ENCODE data around the gene SERGEF.

Gene SERGEF

DNA sequence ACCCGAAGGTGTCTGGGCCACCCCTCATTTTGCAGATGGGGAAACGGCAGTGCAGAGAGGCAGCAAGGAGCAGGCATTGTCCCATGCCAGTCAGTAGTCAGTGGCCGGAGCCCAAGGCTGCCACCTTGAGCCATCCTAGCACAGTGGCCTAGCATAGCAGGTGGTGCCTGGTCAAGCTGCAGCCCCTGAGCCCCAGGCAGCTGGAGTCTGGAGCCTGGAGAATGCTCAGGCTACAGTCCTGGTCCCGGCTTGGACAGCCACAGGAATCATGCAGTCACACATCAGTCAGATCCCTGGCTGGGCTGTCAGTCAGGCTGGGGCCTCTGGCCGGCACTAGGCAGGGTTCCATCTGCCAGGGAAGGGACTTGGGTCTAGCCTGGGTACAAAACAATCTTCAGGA lies 259.7 kb downstream of the SERGEF start:
- no peak for DNase-seq (ENCODE audit: low read depth in 4 of 4, low spot score in 1 of 4)

DNA sequence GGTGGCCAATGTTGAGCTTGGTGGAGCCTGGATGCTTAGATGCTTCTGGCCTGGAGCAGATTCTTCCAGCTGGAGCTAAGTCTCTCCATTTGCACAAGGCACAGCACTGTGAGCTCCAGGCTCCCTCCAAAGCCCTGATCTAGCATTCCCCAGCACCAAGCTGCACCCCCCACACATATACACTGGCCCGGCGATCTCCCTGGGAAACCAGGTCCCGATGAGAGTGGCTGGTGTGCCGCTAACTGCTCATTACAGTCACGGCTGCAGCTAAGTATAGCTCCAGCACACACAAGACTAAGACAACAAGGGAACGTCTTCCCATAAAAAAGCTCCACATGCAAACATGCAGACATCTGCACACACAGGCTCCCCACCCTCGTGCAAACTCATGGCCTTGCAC lies 260.7 kb downstream of the SERGEF start:
- DNase-seq (ENCODE audit: low read depth in 4 of 4, low spot score in 1 of 4) = no peak

DNA sequence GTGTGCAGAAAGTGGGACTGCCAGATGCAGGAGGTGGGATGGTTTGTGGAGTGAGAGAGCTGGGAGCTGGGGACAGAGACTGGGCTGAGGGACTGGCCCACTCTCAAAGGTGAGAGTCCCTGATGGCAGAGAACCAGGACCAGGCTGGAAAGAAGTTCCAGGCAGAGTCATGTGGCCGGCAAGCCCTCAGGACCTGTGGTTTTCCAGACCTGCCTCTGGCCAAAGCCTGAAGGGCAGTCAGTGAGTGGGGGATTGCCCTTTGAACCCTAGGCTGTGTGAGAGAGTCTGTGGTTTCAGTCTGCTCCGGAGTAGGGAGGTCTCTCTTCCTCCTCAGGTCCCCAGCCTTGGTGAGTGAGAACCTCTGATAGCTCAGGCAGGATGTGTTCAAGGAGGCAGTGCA lies 261.3 kb downstream of the SERGEF start:
- no peak for DNase-seq (ENCODE audit: low read depth in 4 of 4, low spot score in 1 of 4)

DNA sequence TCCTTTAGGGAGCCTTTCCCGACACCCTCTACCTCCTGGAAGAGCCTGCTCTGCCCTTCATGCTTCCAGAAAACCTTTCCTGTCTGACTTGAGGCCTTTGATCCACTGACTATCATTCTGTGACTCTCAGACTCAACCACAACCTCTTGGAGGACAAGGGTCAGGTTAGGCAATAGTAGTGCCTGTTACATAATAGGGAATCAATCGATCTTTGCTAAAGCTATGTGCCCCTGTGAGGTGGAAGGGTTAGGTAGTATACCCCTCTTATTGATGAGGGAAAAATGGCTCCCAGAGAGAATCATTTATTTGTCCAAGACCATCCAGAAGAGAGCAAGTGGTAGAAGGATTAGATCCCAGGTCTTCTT lies 262.1 kb downstream of the SERGEF start:
- no peak for DNase-seq (ENCODE audit: low read depth in 4 of 4, low spot score in 1 of 4)

DNA sequence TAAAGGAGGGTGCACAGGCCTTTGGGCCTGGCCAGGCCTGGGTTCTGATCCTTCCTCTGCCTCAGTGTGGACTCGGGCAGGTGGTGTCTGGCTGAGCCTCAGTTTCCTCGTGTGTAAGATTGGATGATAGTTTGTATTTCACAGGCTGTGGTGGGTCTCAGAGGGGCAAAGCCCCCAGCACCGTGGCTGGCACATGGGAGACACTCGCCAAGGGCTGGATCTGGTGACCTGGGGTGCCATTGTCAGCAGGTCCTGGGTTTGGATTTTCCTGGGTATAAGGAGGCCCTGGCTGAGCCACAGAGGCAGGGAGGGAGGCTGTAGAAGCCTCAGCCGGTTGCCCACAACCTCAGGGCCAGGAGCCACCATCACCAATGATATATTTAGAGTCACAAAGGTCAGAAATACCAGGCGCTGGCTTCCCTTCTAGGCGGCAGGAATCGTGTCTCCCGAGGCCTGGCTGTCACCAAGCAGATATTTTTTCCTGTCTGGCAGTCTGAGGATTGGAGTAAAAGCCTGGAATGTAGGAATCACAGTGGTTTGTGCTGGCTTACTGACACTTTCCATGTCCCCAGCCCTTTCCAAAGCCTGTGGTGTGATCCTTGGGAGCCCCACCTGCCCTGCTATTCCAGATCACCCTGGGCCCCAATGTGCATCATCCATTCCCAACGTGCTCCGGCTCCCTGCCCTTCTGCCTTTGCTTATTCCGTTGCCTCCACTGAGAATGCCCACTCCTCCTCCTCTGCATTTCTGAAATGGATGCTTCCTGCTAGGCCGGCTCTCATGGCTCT lies 262.6 kb downstream of the SERGEF start:
- no peak for DNase-seq (ENCODE audit: low read depth in 4 of 4, low spot score in 1 of 4)

DNA sequence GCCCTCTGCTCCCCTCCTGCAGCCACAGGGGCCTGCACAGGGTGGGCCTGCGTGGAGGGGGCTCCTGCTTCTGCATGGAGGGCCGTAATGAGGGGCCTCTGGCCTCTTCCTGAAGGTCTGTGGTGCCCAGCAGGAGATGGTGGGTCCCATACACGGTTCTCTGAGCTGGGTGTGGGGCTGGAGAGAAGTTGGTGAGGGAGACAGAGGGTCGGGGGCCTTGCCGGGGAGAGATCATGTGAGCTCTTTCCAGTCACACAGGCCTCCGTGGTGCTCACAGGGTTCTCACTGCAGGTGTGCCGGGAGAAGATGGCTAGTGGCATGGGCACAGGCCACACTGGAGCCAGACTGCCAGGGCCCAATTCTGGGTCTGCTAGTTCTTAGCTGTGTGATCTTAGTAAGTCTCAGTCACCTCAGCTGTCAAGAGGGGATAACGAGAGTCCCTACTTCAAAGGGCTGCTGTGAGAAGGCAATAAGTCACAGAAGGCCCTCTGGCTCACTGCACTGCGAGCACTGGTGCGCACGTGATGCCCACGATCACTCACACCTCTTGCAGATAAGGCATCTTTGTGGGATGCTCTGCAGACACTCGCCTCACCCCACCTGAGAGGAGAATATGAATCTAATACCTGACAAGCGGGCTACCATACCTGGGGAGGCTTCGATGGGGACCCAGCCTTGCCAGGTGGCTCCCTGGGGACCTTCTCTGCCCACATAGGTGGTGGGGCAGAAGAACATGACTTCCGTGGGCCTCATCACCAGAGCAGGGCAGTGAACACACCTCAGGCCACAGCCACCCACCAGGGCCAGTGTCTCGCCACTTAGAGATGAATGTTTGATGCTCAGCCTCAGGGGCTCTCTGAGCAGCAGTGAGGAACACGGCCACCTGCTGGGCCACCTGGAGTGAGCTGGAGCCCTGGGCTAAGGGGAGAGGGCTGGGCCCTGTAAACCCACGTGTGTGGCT lies 263.8 kb downstream of the SERGEF start:
- DNase-seq (ENCODE audit: low read depth in 4 of 4, low spot score in 1 of 4) = no peak

DNA sequence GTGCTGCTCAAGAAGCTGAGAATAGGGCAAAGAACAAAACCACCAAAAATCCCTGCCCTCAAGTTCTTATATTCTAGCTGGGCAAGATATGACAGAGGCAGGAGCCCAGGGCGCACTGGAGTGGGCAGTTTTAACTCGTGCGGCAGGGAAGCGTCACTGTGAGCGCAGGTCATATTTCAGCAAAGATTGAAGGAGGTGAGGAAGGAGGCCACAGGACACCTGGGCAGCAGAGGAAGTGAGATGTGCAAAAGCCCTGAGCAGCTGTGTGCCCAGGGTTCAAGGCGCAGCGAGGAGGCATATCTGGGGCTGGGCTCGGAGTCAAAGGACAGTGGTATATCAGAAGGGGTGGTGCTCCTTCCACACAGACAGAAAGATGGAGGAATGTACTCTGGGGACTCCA lies 264.8 kb downstream of the SERGEF start:
- DNase-seq (ENCODE audit: low read depth in 4 of 4, low spot score in 1 of 4) = no peak

DNA sequence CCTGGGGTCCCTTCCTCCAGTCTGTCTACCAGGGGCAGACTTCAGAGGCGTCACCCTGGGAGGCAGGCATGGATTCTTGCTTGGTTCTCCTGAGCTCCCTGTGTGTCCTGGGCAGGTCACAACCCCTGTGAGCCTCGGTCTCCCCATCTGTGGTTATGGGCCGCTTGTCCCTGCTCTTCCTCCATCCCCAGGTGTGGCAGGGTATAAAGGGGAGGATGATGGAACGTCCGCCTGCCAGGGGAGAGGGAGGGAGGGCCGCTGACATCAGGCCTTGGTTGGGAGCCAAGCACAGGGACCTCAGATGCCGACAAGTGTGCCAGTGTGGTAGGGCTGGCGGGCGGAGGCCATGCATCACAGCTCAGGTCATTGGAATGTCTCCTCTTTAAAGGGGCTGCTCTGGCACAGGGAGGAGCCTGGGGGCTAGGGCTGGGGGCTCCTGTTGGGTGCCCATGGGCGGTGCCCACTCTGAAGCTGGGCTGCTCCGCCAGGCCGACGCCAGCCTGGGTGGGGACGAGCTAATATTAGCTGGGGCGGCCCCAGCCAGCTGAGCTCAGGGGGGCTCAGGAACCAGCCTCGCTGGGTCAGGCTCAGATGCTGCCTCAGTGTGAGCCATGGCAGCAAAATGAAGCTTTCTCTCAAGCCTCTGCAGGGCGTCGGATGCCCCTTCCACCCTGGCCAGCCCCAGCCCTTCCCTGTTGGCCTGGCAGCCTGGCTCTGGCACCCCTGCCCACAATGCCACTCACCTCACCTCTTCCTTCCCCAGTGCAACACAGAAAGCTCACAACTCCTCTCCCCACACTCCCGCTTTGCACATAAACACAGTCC lies 265.5 kb downstream of the SERGEF start:
- DNase-seq (ENCODE audit: low read depth in 4 of 4, low spot score in 1 of 4) = no peak

DNA sequence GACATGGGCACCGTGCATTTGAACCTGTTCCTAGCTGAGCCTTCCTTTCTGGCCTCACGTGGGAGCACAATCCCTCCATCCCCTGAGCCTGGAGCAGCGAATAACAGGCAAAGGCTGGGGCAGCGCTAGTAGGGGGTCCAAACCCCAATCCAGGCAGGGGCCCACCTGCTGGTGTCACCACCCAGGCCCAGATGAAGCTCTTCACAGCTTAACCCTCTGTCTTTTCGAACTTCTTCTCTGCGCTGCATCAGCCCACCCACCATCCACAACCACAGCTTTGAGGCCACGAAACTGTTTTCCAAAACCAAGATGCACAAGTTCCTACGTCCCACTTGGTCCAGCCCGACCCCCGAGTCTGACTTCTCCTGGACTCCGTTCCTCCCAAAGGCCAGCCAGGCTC lies 266.8 kb downstream of the SERGEF start:
- no peak for DNase-seq (ENCODE audit: low read depth in 4 of 4, low spot score in 1 of 4)

DNA sequence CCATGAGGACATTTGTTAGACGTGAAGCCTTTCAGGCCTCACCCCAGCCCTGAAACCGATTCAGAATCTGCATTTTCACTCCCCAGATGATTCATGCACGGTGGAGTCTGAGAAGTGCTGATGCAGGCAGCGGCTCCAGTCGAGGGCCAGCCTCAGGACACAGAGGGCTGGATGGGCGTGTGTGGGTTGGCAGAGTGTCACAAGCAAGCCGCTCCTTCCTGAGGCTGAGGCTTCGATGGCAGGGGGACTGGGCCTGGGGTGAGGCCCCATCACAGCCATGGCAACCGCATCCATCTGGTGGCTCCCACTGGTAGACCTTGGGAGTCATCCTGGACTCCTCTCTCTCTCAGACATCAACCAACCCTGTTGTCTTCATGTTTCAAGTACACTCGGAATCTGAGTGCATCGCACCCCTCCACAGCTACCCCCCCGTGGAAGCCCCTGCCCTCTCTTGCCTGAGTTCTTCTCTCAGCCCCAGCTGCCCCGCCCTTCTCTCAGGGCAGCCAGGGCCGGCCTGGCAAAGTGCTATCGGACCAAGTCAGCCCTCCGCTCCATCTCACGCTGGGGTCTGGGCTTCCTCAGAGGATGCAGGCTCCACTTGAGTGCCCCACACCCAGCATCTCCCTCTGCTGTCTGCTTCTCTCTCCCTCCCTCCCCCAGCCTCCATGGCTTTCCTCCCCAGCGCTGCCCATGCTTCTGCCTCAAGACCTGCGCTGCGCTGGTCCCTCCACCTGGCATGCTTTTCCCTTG lies 267.6 kb downstream of the SERGEF start:
- no peak for DNase-seq (ENCODE audit: low read depth in 4 of 4, low spot score in 1 of 4)

DNA sequence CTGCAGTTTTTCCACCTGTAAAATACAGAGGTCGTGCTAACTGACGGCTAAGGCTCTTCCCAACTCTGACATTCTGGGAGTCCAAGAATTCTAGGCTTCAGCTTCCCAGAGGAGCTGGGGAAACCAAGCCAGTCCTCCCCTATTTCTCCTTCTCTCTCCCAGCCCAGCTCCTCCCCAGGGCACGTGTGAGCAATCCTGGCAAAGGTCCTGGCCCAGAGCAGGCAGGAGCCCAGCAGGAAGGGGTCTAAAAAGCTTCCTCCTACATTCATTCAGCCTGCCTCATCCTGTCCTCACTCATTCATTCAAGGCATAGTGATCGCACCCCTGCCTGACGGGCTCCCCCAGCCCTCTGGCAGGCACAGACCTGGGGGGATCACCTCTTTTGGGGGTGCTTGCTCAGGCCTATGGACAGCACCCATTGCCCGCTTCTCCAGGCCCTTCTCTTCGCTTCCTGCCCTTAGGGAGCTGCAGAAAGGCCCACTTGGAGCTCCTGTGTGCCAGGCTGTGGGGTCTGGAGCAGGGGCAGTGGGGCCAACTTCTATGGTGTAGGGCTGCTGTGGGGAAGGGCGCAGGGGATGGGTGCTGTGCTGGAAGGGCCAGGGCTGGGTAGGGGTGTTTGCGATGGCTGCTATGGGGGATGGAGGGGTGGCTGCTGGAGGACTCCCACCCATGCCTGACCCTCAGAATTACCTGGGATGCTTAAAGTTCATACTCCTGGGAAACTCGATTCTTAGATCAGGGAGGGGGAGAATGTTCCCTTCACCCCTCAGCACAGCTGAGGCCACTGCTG lies 268.5 kb downstream of the SERGEF start:
- DNase-seq (ENCODE audit: low read depth in 4 of 4, low spot score in 1 of 4) = no peak

DNA sequence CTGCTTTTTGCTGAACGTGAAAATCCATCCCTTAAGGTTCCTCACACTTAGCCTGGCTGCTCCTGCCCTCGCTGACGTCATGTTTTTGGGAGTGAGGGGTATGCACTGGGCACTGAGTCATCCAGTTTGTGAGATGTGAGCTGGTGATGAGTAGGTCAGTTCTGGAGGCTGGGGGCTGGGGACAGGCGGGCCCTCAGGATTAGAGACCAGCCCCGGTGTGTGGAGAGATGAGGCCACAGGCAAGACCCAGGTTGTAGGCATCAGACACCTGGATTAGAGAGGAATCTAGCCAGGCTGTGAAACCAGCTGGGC lies 269.1 kb downstream of the SERGEF start:
- no peak for DNase-seq (ENCODE audit: low read depth in 4 of 4, low spot score in 1 of 4)

DNA sequence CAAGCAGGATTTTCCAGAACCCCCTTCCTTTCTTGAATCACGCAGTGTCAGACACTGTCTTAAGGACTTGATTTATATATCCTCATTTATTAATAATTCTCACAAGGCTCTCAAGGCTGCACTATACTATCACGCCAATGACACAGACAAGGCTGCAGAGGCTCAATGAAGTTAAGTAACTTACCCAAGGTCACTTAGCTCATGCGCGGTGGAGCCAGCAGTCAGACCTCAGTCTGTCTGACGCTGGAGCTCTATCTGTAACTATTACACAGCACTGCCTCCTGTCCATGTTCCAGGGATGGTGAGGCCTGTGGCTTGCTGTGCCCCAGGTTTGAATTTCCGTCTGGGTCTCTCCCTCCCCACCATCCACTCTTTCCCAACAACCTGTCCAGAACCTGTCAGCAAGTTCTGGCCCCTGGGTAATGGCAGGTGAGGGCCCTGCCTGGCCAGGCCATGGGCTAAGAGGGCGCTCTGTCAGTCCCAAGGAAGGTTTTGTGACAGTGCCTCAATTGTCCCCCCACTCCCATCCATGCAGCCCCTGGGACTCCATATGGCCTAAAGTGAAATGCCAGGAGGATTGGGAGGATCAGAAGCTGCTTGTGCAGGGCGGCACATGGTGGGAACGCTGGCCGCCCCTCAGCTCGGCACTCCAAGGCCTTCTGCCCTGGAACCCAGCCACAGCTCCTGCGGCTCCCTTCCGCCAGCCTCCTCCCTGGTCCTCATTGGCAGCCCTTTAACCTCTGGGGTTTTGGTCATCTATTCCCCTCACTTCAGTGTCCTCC lies 269.6 kb downstream of the SERGEF start:
- DNase-seq (ENCODE audit: low read depth in 4 of 4, low spot score in 1 of 4) = no peak

DNA sequence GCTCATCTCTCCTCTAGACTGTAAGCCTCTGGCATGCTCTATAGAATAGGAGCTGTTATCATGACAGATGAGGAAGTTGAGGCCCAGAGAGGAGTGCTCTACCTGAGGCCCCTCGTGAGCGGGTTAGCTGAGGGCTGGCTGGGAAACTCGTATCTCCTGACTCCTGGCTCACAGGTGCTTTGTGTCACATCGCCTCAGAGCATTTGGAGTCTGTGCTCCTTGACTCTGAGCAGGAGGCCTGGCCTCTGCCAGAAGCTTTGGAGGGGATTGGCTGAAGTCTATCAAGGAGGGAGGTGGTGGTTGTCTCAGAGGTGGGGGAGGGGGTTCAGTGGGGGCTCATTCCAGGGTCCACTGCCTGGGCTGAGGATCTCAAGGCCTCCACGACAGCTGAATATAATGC lies 270.8 kb downstream of the SERGEF start:
- DNase-seq (ENCODE audit: low read depth in 4 of 4, low spot score in 1 of 4) = no peak

DNA sequence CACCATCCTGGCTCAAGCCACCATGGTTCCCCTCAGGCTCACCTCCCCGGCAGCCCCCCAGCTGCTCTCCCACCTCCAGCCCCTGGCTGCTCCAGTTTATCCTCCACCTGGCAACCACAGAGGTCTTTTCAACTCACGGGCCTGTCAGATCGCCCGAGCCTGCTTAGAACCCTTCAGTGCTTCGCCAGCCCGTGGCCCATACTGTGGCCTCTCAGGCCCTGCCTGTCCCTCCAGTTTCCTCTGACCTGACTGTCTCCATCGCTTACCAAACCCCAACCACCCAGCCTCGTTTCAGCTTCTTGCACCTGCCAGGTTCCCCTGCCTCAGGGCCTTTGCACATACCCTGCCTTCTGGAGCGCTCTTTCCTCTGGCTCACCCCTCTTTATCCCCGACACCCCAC lies 271.4 kb downstream of the SERGEF start:
- no peak for DNase-seq (ENCODE audit: low read depth in 4 of 4, low spot score in 1 of 4)

DNA sequence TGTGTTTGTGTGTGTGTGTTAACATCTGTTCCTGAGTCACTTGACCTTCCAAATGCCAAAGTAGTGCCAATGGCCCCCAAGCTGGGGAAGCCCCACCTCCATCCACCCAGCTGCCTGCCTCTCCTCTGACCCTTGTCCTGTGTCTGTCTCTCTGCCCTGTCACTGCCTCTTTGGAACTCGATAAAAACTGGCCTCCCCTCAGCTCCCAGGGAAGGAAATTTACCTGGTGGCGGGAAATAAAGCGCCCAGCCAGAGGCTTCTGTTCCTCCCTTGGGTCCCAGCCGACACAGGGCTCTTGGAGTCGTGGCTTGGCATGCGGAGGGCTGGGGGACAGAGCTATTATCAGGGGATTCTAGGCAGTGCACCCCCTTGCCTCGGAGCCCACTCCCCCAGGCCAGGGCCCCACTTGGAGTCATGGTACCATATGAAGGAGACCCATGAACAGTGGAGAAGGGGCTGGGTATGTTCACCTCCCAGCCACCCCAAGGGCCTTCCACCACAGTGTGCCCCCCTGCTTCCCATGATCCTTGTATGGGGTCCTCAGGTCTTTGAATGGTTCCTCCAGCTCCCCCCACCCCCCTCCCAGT lies 272.1 kb downstream of the SERGEF start:
- no peak for DNase-seq (ENCODE audit: low read depth in 4 of 4, low spot score in 1 of 4)

DNA sequence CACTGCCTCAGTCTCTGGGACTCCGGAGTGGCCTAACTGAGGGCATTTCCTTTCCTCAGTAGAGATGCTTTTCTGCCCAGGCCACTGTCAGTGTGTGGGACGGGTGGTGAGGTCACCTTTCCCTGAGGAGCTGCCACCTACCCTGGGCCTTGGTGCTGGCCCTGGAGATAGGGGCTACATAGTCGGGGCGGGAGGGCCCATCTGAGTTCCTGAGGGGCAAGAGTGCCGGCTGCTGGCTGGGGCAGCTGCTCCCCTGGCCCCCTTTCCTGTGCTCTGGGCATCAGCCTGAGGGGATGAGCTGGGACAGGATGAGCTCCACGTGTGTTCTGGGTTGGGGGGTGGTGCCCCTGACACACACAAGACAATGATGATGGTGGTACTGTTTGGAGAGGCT lies 272.9 kb downstream of the SERGEF start:
- DNase-seq (ENCODE audit: low read depth in 4 of 4, low spot score in 1 of 4) = no peak

DNA sequence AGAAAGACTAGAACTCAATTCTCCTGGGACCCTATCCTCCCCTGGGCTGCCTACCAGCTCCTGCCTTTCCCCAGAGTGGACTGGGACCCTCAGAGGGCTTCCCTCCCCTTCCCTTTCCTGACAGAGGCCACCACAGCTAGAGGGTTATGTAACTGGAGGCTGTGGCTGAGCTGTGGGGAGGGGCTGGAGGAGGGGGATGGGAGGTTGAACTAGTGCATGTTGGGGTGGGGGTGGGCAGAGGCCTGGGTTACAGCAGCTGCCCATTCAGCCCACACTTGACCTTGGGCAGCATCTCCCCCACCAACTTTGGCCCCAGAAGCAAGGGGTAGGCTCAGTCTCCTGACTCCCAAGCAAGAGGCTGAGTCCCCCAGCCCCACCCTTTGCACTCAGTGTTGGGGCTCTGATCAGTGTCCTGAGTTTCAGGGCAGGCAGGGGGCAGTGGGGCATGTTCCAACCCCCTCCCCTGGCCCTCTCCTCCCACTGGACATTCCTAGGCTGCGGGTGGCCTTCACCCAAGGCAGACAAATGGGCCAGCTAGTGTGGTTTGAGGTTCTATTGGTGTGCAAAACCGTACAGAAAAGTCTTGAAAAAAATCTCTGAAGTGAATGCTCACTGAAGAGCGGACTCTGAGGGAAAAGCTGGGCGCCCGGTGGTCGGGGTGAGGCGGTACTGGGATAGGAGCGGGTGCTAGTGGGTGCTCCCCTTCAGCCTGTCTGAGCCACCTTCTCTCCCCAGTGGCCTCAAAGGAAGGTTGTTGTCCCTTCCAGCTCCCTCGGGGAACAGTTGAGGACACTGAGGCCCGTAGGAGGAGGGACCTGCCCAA lies 274.5 kb downstream of the SERGEF start:
- DNase-seq (ENCODE audit: low read depth in 4 of 4, low spot score in 1 of 4) = no peak
